Superior temporal gyrus (tissue), 1 donor: ENCODE measurements around the gene SLC25A33.
"Not testable (repeated sequence)": the region's sequence is repeated elsewhere in the genome, so short reads cannot be mapped to it uniquely, and the experiment has no call there.

ENCODE experiments used
- DNase-seq: peaks from one replicate; pipeline ENCODE4 v3.0.0-alpha.2; 2016; ENCODE audit errors: extremely low spot score

The SLC25A33 gene

GRCh38 chr1:9621032-9621431 is 81.8 kb downstream of the SLC25A33 start:
- no peak for DNase-seq

- DNase-seq: no peak
Measured at GRCh38 chr1:9624081-9624480, 84.8 kb downstream of the SLC25A33 start.

- DNase-seq: not testable (repeated sequence)
Measured at GRCh38 chr1:9625030-9625429, 85.8 kb downstream of the SLC25A33 start.

GRCh38 chr1:9626201-9626608 is 86.9 kb downstream of the SLC25A33 start:
- DNase-seq: no peak

- DNase-seq: no peak
Measured at GRCh38 chr1:9628541-9629444, 89.5 kb downstream of the SLC25A33 start.

GRCh38 chr1:9629445-9630201 is 90.4 kb downstream of the SLC25A33 start:
- no peak for DNase-seq

GRCh38 chr1:9630331-9631111 is 91.3 kb downstream of the SLC25A33 start:
- DNase-seq: no peak

GRCh38 chr1:9631613-9632012 is 92.3 kb downstream of the SLC25A33 start:
- DNase-seq: no peak

- DNase-seq: no peak
Measured at GRCh38 chr1:9633493-9633892, 94.2 kb downstream of the SLC25A33 start.

- DNase-seq: no peak
Measured at GRCh38 chr1:9634582-9634981, 95.3 kb downstream of the SLC25A33 start.
